Ramos (cell line): Measurements from ENCODE around the gene ATP6V1F.

ENCODE experiments used
- in situ Hi-C: fragments of 300-500 bp; cut with MboI; formaldehyde crosslinking; loops from one replicate; pipeline ENCODE4 v1.14.3; 2022; ENCODE audit warnings: low sequenced_read_pairs; ENCODE audit not compliant: unreplicated experiment

The ATP6V1F gene

DNA sequence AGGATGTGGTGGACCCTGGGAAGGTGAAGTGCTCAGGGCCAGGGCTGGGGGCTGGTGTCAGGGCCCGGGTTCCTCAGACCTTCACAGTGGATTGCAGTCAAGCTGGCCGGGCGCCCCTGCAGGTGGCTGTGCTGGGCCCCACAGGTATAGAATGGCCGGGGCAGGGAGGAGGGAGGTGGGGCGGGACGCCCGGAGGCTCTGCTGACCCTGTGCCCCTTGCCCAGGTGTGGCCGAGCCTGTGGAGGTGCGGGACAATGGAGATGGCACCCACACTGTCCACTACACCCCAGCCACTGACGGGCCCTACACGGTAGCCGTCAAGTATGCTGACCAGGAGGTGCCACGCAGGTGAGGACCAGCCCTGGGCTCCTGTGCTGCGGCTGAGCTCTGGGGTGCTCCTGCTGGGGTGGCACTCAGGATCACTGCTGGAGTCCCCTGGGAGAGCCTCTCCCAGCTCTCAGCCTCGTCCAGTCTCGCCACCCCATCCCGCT, 14.9 kb upstream of the ATP6V1F start:
- in situ Hi-C loops = no loop called here

- in situ Hi-C loops = no loop called here
Measured at GRCh38 chr7:128848289-128849155, 14.1 kb upstream of the ATP6V1F start.

- in situ Hi-C loops = no loop called here
Measured at GRCh38 chr7:128849156-128849515, 13.5 kb upstream of the ATP6V1F start.

GRCh38 chr7:128849804-128850490, 12.7 kb upstream of the ATP6V1F start:
- in situ Hi-C loops = no loop called here

DNA sequence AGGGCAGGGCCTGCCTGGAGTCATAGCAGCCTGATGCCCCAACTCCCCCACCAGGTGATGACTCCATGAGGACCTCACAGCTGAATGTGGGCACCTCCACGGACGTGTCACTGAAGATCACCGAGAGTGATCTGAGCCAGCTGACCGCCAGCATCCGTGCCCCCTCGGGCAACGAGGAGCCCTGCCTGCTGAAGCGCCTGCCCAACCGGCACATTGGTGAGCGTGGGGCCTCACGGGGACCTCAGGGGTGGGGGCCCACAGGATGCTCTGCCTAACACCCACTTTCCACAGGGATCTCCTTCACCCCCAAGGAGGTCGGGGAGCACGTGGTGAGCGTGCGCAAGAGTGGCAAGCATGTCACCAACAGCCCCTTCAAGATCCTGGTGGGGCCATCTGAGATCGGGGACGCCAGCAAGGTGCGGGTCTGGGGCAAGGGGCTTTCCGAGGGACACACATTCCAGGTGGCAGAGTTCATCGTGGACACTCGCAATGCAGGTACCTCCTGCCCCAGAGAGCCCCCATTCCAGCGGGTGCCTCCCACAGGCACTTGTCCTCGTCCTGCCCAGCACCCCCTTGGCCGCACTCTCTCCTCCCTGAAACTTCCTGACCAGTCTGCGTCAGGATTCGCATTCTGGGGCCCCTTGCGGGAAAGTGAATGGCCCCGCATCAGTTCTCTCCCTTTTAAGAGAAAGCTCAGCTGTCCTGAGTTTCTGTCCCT, 10.0 kb upstream of the ATP6V1F start:
- in situ Hi-C loops = no loop called here

- in situ Hi-C loops = no loop called here
Measured at GRCh38 chr7:128853799-128854198, 8.9 kb upstream of the ATP6V1F start.

GRCh38 chr7:128854396-128854795, 8.3 kb upstream of the ATP6V1F start:
- in situ Hi-C loops = no loop called here

- in situ Hi-C loops = no loop called here
Measured at GRCh38 chr7:128855559-128855958, 7.1 kb upstream of the ATP6V1F start.

GRCh38 chr7:128856001-128856718, 6.5 kb upstream of the ATP6V1F start:
- in situ Hi-C loops = no loop called here

GRCh38 chr7:128858380-128859231, 4.0 kb upstream of the ATP6V1F start:
- in situ Hi-C loops = no loop called here

DNA sequence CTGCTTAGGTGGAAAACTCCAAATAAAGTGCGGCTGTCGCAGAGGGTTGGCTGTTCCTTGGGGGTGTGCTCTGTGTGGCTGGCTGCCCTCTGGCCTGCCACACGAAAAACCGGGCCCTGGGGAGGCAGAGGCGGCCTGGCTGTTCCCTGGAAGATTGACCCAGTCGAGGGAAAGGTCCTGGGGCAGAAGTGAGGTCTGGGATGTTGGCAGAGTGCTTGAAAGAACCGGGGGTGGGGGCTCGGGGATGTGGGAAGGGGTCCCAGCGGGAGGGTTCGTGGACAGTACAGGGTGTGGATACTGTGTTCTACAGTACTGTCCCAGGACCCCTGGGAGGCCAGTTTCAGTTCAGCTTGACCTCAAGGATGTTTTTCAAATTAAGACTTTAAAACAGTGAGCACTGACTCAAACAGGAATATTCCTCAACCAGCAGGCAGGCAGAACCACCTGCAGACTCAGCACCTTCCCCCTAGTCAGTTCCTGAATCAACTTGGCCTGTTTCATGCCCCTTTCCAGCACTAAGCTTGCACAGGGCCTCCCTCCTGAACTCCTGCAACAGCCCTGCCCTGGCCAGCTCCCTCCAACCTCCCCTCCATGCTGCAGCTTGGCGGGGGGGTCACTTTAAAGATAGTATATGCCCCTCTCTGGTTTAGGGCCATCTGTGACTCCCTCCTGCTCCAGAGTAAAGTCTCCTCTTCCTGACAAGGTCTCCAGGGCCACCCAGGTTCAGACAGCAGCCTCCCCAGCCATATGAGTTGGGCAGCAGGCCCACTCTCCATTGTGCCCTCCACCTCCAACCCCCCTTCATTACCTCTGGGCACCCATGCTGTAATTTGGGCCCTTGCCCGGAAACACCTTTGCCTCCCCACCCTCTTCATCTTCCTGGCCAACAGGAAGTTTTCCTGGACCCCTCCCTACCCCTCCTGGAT, 3.2 kb upstream of the ATP6V1F start:
- in situ Hi-C loops = no loop called here

DNA sequence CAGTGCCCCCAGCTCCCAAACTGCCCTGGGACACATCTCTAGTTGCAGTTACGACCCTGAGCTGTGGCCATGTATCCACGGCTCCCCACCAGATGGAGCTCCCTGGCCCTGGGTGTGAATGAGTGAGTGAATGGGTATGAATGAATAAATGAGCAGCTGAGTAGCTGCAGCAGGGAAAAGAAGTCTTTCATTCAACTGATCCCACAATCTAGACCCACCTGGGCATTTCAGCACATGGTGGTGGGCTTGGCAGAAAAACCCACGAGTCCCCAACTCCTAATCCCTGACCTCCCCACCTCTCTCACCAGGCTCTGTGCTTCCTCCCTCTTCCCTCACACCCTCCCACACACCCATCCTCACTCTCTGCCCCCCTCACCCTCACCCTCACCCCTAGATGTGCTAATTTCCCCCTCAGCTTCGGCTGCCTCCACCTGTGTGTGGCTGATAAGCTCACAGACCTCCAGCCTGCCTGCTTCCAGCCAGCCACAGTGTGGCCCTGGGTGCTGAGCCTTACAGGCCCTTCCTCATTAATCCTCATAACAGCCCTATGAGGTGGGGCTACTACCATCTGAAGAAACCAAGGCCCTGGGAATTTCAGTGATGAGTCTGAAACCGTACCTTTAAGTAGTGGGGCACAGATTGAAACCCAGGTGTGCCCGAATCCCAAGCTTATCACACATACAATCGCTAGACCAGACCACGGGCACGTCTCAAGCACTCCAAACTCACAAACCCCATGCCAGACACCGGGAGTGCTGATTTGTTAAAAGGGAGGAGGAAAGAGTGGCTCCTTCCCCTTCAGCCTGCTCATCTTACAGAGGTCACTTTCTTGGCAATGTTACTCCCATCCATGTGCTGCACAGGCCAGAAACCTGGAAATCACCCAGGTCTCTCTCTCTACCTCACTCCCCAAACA, 2.2 kb upstream of the ATP6V1F start:
- in situ Hi-C loops = no loop called here

DNA sequence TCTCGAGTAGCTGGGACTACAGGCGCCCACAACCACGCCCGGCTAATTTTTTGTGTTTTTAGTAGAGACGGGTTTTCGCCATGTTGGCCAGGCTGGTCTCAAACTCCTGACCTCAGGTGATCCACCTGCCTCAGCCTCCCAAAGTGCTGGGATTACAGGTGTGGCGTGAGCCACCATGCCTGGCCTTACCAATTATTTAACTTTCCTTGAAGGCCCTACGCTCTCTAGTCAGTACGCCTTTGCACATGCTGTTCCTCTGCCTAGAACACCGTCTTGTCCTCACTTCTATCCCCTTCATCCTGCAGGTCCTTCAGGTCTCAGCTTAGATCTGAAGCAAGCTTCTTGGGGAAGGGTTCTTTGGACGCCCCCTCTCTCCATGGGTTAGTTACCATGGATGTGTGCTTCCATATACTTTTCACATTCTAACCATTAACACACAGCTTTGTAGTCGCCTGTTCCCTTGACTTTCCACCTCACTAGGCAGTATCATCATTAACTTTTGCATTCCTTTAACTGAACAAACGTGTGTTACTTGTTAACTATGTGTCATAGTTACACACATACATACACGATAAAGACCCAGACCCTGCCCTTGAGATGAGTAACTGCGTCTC, 592 bp upstream of the ATP6V1F start:
- in situ Hi-C loops = no loop called here

DNA sequence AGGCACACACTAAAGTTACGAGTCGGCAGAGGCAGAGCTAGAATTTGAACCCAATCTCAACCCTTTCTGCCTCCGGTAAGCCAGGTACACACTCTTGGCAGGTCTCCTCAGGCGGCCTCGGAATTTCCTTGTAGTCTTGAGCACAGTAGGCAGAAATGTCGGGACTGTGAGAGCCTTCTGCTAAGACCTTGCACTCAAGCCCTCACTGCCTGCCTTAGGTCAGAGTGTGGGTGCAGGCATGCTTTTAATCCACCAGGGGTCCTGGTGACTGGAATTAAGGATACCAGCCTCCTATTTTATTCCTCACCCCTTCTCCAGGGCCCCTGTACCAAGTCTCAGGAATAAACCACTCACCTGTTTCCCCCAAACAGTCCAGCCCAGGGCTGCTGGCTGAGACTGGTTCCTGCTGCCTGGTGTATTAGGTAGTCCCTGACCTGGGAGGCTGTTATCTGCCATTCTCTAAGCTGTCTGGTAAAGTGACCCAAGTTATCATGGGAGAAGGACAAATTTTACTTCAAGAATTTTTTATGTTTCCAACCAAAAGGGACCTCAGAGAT, 855 bp downstream of the ATP6V1F start:
- in situ Hi-C loops = no loop called here

- in situ Hi-C loops = no loop called here
Measured at GRCh38 chr7:128865303-128865702, 2.6 kb downstream of the ATP6V1F start.

GRCh38 chr7:128865996-128866877, 3.6 kb downstream of the ATP6V1F start:
- in situ Hi-C loops = no loop called here
